GM18505 (cell line): ENCODE measurements around the gene CDKN1C.

ENCODE experiments used
- ATAC-seq: cut with Tn5 transposase; IDR thresholded peaks from one replicate; pipeline ENCODE4 v1.9.1; 2021; ENCODE audit not compliant: unreplicated experiment
- POLR2A ChIP-seq: IDR thresholded peaks from 4 replicates; pipeline ENCODE4 v1.6.1; 2011; ENCODE audit warnings: borderline replicate concordance; ENCODE audit not compliant: insufficient read depth, insufficient read length; ENCODE audit errors: extremely low read depth

Gene CDKN1C

GRCh38 chr11:2896047-2896446 is 10.5 kb upstream of the CDKN1C start:
- TF ChIP-seq POLR2A = no peak
- no peak for ATAC-seq

DNA sequence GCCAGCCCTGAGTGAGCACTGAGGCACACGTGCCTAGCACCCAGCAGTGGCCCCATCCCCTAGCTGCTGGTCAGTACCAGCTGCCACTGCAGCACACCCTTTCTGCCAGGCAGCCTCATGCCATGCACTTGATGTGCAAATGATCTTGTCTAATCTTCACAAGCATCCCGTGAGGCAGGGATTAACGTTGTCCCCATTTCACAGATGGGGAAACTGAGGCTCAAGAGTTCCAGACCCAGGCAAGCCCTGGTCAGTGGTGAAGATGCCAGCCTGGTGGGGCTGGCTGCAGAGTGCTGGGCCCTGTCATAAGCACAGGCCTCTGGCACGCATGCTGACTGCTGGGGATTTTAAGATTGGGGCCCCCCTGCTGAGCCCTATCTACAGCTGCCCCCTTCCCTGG is 8.4 kb upstream of the CDKN1C start:
- TF ChIP-seq POLR2A = no peak
- ATAC-seq = no peak

DNA sequence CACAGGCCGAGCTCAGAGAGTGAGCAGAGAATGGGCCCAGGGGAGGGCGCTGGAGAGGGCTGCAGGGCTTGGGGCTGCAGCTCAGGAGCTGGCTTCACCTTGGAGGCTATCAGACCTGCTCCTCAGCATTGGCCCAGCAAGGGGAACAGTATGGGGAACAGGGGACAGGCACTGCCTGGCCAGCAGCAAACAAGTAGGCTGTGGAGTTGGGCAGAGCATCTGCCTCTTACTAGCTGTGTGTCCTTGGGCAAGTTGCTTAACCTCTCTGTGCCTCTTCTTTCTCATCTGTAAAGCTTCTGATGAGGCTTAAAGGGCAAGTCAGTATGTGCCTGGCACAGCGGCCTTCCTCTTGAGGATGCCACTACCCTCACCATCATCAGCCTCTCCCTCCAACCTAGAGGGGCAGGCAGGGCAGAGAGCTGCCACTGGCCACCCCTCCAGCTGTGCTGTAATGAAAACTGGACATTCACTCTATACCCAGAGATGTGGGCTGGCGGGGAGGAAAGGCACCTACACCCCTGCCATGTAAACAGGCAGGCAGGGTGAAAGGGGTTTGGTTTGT is 7.5 kb upstream of the CDKN1C start:
- no peak for ATAC-seq
- no peak for TF ChIP-seq POLR2A

GRCh38 chr11:2892215-2892966 is 6.8 kb upstream of the CDKN1C start:
- TF ChIP-seq POLR2A = no peak
- ATAC-seq = no peak

DNA sequence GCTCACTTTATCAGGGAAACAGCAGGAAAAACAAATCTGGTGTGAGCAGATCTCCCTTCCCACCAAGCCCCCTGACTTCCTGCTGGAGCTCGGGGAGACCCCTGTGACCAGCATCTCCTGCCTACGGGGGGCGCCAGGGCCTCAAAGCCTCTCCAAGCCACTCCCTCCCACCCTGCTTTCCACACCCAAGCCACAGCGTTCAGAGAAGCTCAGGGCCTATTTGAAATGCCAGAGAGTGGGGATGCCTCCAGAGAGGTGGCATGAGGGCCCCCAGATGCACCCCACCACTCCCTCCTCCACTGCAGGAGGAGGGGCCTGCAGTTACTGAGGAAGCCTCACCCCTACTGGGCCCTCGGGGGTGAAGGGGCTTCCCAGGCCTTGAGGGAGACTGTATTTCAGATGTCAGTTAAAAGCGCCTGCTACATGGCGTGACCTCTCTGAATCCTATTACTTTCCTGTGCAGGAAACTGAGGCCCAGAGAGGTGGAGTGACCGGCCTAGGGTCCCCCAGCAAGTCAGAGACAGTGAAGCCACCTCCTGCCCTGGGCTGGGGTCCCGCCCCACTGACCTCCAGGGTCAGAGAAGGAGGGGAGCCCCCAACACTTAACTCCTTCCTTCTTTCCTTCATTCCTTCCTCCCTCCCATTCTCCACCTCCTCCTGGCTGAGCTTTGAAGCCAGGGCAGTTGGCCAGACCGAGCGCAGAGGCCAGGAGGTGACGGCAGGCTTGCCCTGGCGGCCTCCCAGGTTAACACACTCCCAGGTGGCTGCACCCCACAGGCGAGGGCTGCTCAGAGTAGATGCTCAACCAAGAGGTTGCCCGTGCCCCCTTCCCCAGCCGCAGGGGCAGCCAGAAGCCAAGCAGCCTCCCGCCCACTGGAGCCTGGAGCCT is 6.0 kb upstream of the CDKN1C start:
- ATAC-seq = no peak
- no peak for TF ChIP-seq POLR2A

DNA sequence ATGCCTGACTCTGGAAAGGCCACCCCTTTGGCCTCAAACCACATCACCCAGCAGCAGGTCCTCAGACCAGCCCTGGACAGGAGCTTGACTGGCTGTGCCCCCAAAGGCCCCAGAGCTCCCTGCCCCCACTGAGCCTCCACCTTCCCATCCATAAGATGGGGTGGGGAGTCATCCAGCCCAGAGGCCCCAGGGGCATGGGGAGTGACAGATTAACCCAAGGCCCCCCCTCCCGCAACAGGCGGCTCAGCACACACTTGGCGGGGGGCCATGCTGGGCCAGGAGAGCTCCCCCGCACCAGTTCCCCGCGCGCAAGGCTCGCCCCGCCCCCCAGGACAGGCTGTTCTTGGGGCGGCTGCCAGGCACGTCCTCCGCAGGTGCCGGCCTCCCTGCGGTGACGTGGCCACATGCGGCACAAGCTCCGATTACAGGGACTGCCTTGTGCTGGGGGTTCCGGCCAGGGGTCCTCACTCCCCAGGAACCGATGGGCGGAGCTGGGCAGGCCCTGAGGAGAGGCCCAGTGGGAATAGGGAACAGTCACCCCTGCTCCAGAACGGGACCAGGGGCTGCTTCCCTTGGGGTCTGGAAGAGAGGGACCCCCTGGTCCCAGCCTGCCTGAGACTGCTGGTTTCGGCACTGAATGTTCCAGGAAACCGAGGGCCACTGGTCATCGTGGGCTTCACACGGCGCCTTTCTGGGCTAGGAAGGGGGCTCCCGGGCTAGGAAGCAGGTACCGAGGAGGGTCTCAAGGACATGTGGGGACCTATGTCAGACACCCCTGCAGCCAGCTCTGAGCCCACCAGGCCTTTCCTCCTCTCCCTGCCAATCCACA is 5.1 kb upstream of the CDKN1C start:
- TF ChIP-seq POLR2A = no peak
- no peak for ATAC-seq

DNA sequence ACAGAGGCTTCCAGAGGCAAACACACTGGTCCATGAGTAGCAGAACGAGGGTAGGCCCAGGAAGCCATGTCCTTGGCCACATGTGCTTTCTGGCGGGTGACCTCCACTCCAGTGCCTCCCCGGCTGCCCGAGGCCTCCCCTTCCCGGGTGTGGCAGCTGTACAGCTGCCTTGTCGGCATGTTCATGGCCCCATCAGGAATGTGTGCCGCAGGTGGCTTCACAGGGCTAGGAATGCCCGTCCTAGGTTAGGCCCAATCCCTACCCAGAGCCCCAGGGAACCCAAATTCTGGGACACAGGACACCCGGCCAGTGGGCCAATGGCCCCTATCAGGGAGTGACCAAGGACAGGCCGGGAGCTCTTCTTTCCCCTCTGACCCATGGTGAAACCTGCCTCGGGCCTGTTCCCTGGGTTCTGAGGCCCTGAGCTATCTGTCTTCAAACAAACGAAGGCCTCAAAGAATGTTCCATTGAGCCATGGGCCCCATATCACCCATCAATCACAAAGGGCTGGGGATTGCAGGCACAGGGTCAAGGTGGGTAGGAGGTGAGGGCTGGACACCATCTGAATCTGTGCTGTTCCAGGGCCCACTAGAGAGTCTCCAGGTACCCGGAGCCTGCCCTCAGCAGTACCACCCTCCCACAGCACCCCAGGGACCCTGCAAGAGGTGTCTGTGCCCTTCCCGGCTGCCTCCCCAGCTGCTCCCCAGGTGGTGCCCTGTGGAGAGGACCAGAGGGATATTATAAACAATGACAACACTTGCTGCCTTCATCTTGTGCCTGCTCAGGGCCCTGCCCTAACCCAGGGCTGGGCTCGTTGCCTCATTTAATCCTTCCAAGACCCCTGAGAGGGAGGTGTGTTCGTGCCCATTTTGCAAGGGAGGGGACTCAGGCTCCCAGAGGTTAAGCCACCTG is 4.0 kb upstream of the CDKN1C start:
- no peak for TF ChIP-seq POLR2A
- no peak for ATAC-seq

GRCh38 chr11:2888266-2888968 is 2.8 kb upstream of the CDKN1C start:
- no peak for ATAC-seq
- TF ChIP-seq POLR2A = no peak

DNA sequence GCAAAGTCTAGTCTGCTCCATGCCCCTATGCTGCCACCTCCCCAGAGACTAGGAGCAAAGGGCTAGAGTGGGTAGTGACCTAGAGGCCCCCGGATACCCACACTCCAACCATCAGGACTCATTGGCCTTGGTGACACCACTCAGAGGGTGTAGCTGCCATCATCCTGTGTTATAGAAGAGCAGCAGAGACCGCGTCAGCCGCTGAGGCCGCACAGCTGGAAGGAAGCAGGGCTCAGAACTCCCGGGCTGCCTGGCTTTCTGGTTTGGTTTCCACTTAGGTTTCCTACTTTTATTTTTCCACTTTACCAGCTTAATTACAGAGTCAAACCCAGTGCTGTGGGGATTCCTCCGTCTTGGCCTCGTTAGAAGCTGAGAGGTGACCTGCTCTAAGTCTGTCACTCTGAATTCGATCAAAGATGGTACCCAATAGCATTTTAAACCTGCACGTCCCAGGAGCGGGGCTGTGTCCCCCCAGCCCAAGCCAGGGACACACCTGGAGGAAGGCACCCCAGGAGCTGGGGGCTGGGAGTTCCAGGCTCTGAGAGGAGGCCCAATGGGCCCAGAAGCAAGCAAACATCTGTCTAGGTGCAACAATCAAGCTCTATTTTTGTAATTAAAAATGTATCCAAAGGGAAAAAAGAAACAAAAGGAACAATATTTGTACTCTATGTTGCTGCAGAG is 2.1 kb upstream of the CDKN1C start:
- no peak for TF ChIP-seq POLR2A
- no peak for ATAC-seq

DNA sequence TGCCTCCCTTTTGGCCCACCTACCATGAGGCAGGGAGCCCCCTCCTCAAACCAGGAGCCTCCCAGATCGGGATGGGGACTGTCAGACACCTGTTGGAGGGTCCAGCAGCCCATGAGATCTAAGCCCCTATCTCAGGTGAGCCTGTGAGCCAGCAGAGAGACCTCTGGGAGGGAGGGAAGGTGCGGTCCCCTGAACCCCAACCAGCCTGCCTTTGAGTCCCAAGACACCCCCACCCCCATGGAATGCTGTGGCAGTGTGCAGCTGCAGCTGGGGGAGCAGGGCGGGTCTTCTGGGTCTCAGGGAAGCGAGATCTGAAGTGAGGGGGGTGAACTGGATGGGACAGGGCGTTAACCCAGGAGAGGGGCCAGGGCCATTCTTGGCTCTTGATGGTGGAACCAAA is 1.4 kb upstream of the CDKN1C start:
- ATAC-seq = no peak
- no peak for TF ChIP-seq POLR2A
